HCT116 (cell line): ENCODE data around the gene DBNL. TPM values are rescaled to one million over a fixed set of nuclear protein-coding genes. Genes with fewer than 3 reads are reported as not detected.

Experiments used
- ATAC-seq: fragments of 200-7000 bp; cut with Tn5 transposase; 2 replicates; pipeline ENCODE4 v1.9.1; 2020; ENCODE audit warnings: mild to moderate bottlenecking, moderate library complexity
- BruUV-seq: library from RNA; stranded (reverse); fragments of 400-500 nt; replicated peaks from 2 replicates; lab custom pipeline; 2021; lab: Mats Ljungman, UMichigan
- CTCF ChIA-PET: fragments of 300-600 bp; sonication (Branson Sonifier 250); formaldehyde crosslinking; loops from one replicate; lab custom pipeline; 2021; ENCODE audit warnings: antibody characterized with exemption; lab: Charles Lee
- POLR2A ChIA-PET: fragments of 300-600, 350-600 bp; sonication (Branson Sonifier 250); formaldehyde crosslinking; loops from one replicate; lab custom pipeline; 2021; ENCODE audit warnings: antibody characterized with exemption; lab: Charles Lee
- RAD21 ChIA-PET, 2 experiments: fragments of 300-600 bp; sonication (Branson Sonifier 250); formaldehyde crosslinking; loops; one replicate each; lab custom pipeline; 2023; ENCODE audit warnings: low total read pairs in 2 of 2; ENCODE audit not compliant: uncharacterized antibody in 2 of 2, unreplicated experiment in 2 of 2, low non-redundant PET in 1 of 2; lab: Charles Lee
- DNase-seq: peaks from one replicate; pipeline ENCODE4 v3.0.0-alpha.2; 2010; ENCODE audit warnings: low read depth, low spot score
- H2AFZ ChIP-seq: fragments of 200-600 bp; shearing (Covaris generic), sonication (generic); 2 replicates; pipeline ENCODE4 v1.6.1; 2017; ENCODE audit warnings: low read depth, mixed run types, mixed read lengths, antibody characterized with exemption, low read length; ENCODE audit not compliant: poor library complexity, severe bottlenecking
- H3K27ac ChIP-seq: 2 replicates; pipeline ENCODE4 v1.5.1; 2012; ENCODE audit warnings: low read depth, low read length
- H3K27me3 ChIP-seq: fragments of 200-600 bp; sonication (generic); 2 replicates; pipeline ENCODE4 v1.6.1; 2016; ENCODE audit warnings: mixed run types, low read length, mixed read lengths; ENCODE audit not compliant: insufficient read depth
- H3K36me3 ChIP-seq, 2 experiments: fragments of 200-500 bp in 1 of 2; fragments of 200-600 bp in 1 of 2; sonication (Bioruptor generic) in 1 of 2; sonication (generic) in 1 of 2; 2 replicates each; pipeline versions ENCODE4 v1.5.1 to v1.6.1; 2014 to 2016; ENCODE audit warnings: low read length in 2 of 2, inconsistent platforms in 1 of 2, mixed read lengths in 1 of 2, mixed run types in 1 of 2; ENCODE audit not compliant: insufficient read depth in 2 of 2, control insufficient read depth in 1 of 2
- H3K4me1 ChIP-seq, 2 experiments: fragments of 200-600 bp in 1 of 2; sonication (generic) in 1 of 2; 2 replicates each; pipeline versions ENCODE4 v1.5.1 to v1.6.1; 2012 to 2017; ENCODE audit warnings: low read length in 2 of 2, inconsistent platforms in 1 of 2, mild to moderate bottlenecking in 1 of 2, mixed read lengths in 1 of 2, mixed run types in 1 of 2, moderate library complexity in 1 of 2; ENCODE audit not compliant: insufficient read depth in 2 of 2, control insufficient read depth in 1 of 2
- H3K4me2 ChIP-seq: fragments of 200-600 bp; sonication (generic); 2 replicates; pipeline ENCODE4 v1.6.1; 2017; ENCODE audit warnings: mixed run types, low read length, mixed read lengths
- H3K4me3 ChIP-seq, 2 experiments: fragments of 200-600 bp in 1 of 2; sonication (generic) in 1 of 2; replicated peaks in 1 of 2; 2 replicates each; pipeline ENCODE4 v1.5.1; 2011 to 2016; ENCODE audit warnings: low read length in 2 of 2, control low read depth in 1 of 2, low read depth in 1 of 2, mild to moderate bottlenecking in 1 of 2, mixed read lengths in 1 of 2, mixed run types in 1 of 2
- H3K79me2 ChIP-seq: fragments of 200-600 bp; sonication (generic); 2 replicates; pipeline ENCODE4 v1.6.1; 2017; ENCODE audit warnings: mild to moderate bottlenecking, mixed run types, low read length, moderate library complexity, mixed read lengths; ENCODE audit not compliant: insufficient read depth
- H3K9ac ChIP-seq: fragments of 200-600 bp; sonication (generic); 2 replicates; pipeline ENCODE4 v1.6.1; 2016; ENCODE audit warnings: low read length, mixed read lengths
- H3K9me2 ChIP-seq: fragments of 200-600 bp; sonication (generic), shearing (Covaris generic); 2 replicates; pipeline ENCODE4 v1.6.1; 2017; ENCODE audit warnings: mixed run types, mild to moderate bottlenecking, moderate library complexity; ENCODE audit not compliant: insufficient read depth
- H3K9me3 ChIP-seq, 2 experiments: fragments of 200-500 bp in 1 of 2; fragments of 200-600 bp in 1 of 2; sonication (Bioruptor generic) in 1 of 2; sonication (generic) in 1 of 2; 2 replicates each; pipeline ENCODE4 v1.6.1; 2014 to 2017; ENCODE audit warnings: low read length in 2 of 2, mixed read lengths in 2 of 2, inconsistent platforms in 1 of 2, low read depth in 1 of 2, mild to moderate bottlenecking in 1 of 2, mixed run types in 1 of 2, moderate library complexity in 1 of 2; ENCODE audit not compliant: control insufficient read depth in 1 of 2, insufficient read depth in 1 of 2
- H4K20me1 ChIP-seq: fragments of 200-600 bp; sonication (generic), shearing (Covaris generic); 2 replicates; pipeline ENCODE4 v1.6.1; 2017; ENCODE audit warnings: mixed run types, mild to moderate bottlenecking, moderate library complexity; ENCODE audit not compliant: insufficient read depth
- EZH2 ChIP-seq: fragments of 200-600 bp; sonication (generic); IDR thresholded peaks from 2 replicates; pipeline ENCODE4 v1.6.1; 2017; ENCODE audit warnings: antibody characterized with exemption, mixed run types
- EZH2phosphoT487 ChIP-seq: fragments of 200-600 bp; IDR thresholded peaks from 2 replicates; pipeline ENCODE4 v1.6.1; 2018; ENCODE audit warnings: antibody characterized with exemption, borderline replicate concordance
- POLR2AphosphoS5 ChIP-seq: IDR thresholded peaks from 2 replicates; pipeline ENCODE4 v1.6.1; 2011; ENCODE audit warnings: mild to moderate bottlenecking, low read depth, low read length, moderate library complexity
- SIN3A ChIP-seq: IDR thresholded peaks from 2 replicates; pipeline ENCODE4 v1.6.1; 2012; ENCODE audit warnings: low read depth
- SP1 ChIP-seq: IDR thresholded peaks from 2 replicates; pipeline ENCODE4 v1.6.1; 2012; ENCODE audit warnings: low read depth
- TCF7L2 ChIP-seq: IDR thresholded peaks from 2 replicates; pipeline ENCODE4 v1.7.0; 2011; ENCODE audit warnings: borderline replicate concordance, inconsistent platforms; ENCODE audit not compliant: insufficient read depth, insufficient read length; ENCODE audit errors: extremely low read depth
- YY1 ChIP-seq: IDR thresholded peaks from 2 replicates; pipeline ENCODE4 v1.6.1; 2011; ENCODE audit warnings: low read length, low read depth, moderate library complexity, mild to moderate bottlenecking; ENCODE audit not compliant: insufficient replicate concordance; ENCODE audit errors: extremely low read depth
- ZFX ChIP-seq: fragments of 450-650 bp; IDR thresholded peaks from 2 replicates; pipeline ENCODE4 v1.6.1; 2017
- ZNF274 ChIP-seq: fragments of 200-500 bp; sonication (Bioruptor generic); IDR thresholded peaks from 2 replicates; pipeline ENCODE4 v1.6.1; 2014; ENCODE audit warnings: mild to moderate bottlenecking, low read depth, low read length, inconsistent platforms
- intact Hi-C: fragments of 100-400 bp; cut with micrococcal nuclease; formaldehyde crosslinking; loops from 2 replicates; pipeline ENCODE4 v1.10.0; 2022
- total RNA-seq: library from RNA; stranded (reverse); gene quantifications from one replicate; pipeline ENCODE4 v1.2.1, GENCODE V29; 2021; ENCODE audit not compliant: unreplicated experiment
- TF ChIP-seq, protein P1 (sequence below): IDR thresholded peaks from 2 replicates; pipeline ENCODE4 v1.6.1; 2012
- TF ChIP-seq, protein P2 (sequence below): IDR thresholded peaks from 2 replicates; pipeline ENCODE4 v1.6.1; 2012; ENCODE audit warnings: low read depth
- TF ChIP-seq, protein P3 (sequence below), 3 experiments: fragments of 200-600 bp in 1 of 3; sonication (generic) in 1 of 3; IDR thresholded peaks in 2 of 3; conservative IDR thresholded peaks in 1 of 3; 2 replicates each; pipeline ENCODE4 v1.5.1; 2012 to 2017; ENCODE audit warnings: low read depth in 2 of 3, low read length in 2 of 3, antibody characterized with exemption in 1 of 3, borderline replicate concordance in 1 of 3, control low read depth in 1 of 3, mild to moderate bottlenecking in 1 of 3, mixed read lengths in 1 of 3, mixed run types in 1 of 3, moderate library complexity in 1 of 3; ENCODE audit not compliant: insufficient read depth in 1 of 3

DBNL gene
- total RNA-seq, 1 experiment from 2014 or later = 39.4 TPM

DNA sequence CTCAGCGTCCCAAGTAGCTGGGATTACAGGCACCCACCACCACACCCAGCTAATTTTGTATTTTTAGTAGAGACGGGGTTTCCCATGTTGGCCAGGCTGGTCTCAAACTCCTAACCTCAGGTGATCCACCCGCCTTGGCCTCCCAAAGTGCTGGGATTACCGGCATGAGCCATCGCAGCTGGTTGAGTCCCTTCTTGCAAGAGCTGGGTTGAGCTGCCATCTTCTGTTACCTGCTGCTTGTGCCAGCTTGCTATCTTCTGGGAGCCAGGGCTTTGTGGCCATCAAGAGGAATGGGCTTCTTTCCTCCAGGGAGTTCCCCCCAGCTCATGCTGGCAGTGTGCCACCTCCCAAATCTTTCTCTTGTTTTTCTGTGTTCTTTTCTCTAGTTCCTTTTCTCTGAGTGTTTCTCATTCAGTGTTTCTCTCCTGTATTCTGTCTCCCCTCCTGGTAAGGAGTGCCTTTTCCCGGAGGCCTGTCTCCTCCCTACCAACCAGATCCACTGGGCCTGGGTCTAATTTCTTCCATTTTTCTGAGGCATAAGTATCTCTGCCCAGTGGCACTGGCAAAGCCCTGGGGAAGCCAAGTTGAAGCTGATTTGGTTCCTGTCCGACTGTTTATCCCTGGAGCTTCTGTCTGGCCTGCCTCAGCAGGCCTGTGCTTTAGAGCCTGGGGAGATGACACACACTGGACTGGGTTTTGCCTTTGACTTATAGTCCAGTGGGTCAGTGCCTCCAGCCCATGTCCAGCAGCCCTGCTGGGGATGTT lies 3.7 kb downstream of the DBNL start:
- H3K4me3 ChIP-seq = no peak overlapping the region
- no peak for ATAC-seq
- POLR2A ChIA-PET = interaction anchor here (1.2 kb wide), 1 partner anchor 9 kb away, joined by 3 read pairs; no protein-coding TSS in a partner anchor
- peaks cover 4 to 18% of the 10 kb centered on the region in 2 experiments; a peak in 2 of 4 replicates for H3K4me1 ChIP-seq
- H3K9ac ChIP-seq = no peak overlapping the region
- CTCF ChIA-PET = no interaction called here
- intact Hi-C loops = no loop called here
- H3K9me2 ChIP-seq = no peaks in the 10 kb centered on the region
- peaks cover 10 to 19% of the 10 kb centered on the region in 2 experiments; a peak in 3 of 4 replicates for H3K36me3 ChIP-seq
- H2AFZ ChIP-seq = no peak overlapping the region
- H4K20me1 ChIP-seq = no peaks in the 10 kb centered on the region
- RAD21 ChIA-PET = no interaction called here
- no peaks in the 10 kb centered on the region for H3K27me3 ChIP-seq
- H3K27ac ChIP-seq = no peak overlapping the region
- no TSS peak for BruUV-seq
- TF ChIP-seq TCF7L2 (no peak), SIN3A (no peak), EZH2phosphoT487 (no peak), EZH2 (no peak), ZNF274 (no peak), ZFX (no peak), YY1 (no peak), SP1 (no peak), POLR2AphosphoS5 (no peak)
- TF ChIP-seq, protein P1, sequence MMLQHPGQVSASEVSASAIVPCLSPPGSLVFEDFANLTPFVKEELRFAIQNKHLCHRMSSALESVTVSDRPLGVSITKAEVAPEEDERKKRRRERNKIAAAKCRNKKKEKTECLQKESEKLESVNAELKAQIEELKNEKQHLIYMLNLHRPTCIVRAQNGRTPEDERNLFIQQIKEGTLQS = no peak
- TF ChIP-seq, protein P2, sequence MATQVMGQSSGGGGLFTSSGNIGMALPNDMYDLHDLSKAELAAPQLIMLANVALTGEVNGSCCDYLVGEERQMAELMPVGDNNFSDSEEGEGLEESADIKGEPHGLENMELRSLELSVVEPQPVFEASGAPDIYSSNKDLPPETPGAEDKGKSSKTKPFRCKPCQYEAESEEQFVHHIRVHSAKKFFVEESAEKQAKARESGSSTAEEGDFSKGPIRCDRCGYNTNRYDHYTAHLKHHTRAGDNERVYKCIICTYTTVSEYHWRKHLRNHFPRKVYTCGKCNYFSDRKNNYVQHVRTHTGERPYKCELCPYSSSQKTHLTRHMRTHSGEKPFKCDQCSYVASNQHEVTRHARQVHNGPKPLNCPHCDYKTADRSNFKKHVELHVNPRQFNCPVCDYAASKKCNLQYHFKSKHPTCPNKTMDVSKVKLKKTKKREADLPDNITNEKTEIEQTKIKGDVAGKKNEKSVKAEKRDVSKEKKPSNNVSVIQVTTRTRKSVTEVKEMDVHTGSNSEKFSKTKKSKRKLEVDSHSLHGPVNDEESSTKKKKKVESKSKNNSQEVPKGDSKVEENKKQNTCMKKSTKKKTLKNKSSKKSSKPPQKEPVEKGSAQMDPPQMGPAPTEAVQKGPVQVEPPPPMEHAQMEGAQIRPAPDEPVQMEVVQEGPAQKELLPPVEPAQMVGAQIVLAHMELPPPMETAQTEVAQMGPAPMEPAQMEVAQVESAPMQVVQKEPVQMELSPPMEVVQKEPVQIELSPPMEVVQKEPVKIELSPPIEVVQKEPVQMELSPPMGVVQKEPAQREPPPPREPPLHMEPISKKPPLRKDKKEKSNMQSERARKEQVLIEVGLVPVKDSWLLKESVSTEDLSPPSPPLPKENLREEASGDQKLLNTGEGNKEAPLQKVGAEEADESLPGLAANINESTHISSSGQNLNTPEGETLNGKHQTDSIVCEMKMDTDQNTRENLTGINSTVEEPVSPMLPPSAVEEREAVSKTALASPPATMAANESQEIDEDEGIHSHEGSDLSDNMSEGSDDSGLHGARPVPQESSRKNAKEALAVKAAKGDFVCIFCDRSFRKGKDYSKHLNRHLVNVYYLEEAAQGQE = no peak
- TF ChIP-seq, protein P3, sequence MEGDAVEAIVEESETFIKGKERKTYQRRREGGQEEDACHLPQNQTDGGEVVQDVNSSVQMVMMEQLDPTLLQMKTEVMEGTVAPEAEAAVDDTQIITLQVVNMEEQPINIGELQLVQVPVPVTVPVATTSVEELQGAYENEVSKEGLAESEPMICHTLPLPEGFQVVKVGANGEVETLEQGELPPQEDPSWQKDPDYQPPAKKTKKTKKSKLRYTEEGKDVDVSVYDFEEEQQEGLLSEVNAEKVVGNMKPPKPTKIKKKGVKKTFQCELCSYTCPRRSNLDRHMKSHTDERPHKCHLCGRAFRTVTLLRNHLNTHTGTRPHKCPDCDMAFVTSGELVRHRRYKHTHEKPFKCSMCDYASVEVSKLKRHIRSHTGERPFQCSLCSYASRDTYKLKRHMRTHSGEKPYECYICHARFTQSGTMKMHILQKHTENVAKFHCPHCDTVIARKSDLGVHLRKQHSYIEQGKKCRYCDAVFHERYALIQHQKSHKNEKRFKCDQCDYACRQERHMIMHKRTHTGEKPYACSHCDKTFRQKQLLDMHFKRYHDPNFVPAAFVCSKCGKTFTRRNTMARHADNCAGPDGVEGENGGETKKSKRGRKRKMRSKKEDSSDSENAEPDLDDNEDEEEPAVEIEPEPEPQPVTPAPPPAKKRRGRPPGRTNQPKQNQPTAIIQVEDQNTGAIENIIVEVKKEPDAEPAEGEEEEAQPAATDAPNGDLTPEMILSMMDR (IDR thresholded peaks at IDR 0.05 in 2 of 3, conservative IDR thresholded peaks at IDR 0.05 in 1 of 3; ENCODE audit: borderline replicate concordance in 1 of 3, insufficient read depth in 1 of 3, low read depth in 2 of 3, low read length in 2 of 3) = no peak
- H3K9me3 ChIP-seq = no peaks in the 10 kb centered on the region
- H3K4me2 ChIP-seq = no peak overlapping the region
- peaks cover 54% of the 10 kb centered on the region for H3K79me2 ChIP-seq
- no peak for DNase-seq
